ENCODE measurements around the gene CEP112.
"Not testable (repeated sequence)": the region's sequence is repeated elsewhere in the genome, so short reads cannot be mapped to it uniquely, and the experiment has no call there.

CEP112 gene

GRCh38 chr17:65813306-65813705 lies 378.6 kb downstream of the CEP112 start:
- in situ Hi-C loops (cut with MboI; ENCODE audit: low pct_unique_long_range_greater_than_20kb, low sequenced_read_pairs, unreplicated experiment): no loop called here
- no peak for DNase-seq (ENCODE audit: low spot score)
- no peak for TF ChIP-seq CTCF (IDR thresholded peaks at IDR 0.05; ENCODE audit: extremely low read depth, insufficient read depth, missing control alignments)

GRCh38 chr17:65811043-65811442 lies 380.9 kb downstream of the CEP112 start:
- in situ Hi-C loops (cut with MboI; ENCODE audit: low pct_unique_long_range_greater_than_20kb, low sequenced_read_pairs, unreplicated experiment): no loop called here
- no peak for TF ChIP-seq CTCF (IDR thresholded peaks at IDR 0.05; ENCODE audit: extremely low read depth, insufficient read depth, missing control alignments)
- DNase-seq (ENCODE audit: low spot score): no peak

GRCh38 chr17:65809366-65809765 lies 382.6 kb downstream of the CEP112 start:
- in situ Hi-C loops (cut with MboI; ENCODE audit: low pct_unique_long_range_greater_than_20kb, low sequenced_read_pairs, unreplicated experiment): no loop called here
- no peak for TF ChIP-seq CTCF (IDR thresholded peaks at IDR 0.05; ENCODE audit: extremely low read depth, insufficient read depth, missing control alignments)
- DNase-seq (ENCODE audit: low spot score): no peak

GRCh38 chr17:65808566-65808965 lies 383.4 kb downstream of the CEP112 start:
- DNase-seq (ENCODE audit: low spot score); in situ Hi-C loops (cut with MboI; ENCODE audit: low pct_unique_long_range_greater_than_20kb, low sequenced_read_pairs, unreplicated experiment): not testable (repeated sequence)

GRCh38 chr17:65807361-65807760 lies 384.6 kb downstream of the CEP112 start:
- DNase-seq (ENCODE audit: low spot score): no peak
- no peak for TF ChIP-seq CTCF (IDR thresholded peaks at IDR 0.05; ENCODE audit: extremely low read depth, insufficient read depth, missing control alignments)
- in situ Hi-C loops (cut with MboI; ENCODE audit: low pct_unique_long_range_greater_than_20kb, low sequenced_read_pairs, unreplicated experiment): no loop called here

DNA sequence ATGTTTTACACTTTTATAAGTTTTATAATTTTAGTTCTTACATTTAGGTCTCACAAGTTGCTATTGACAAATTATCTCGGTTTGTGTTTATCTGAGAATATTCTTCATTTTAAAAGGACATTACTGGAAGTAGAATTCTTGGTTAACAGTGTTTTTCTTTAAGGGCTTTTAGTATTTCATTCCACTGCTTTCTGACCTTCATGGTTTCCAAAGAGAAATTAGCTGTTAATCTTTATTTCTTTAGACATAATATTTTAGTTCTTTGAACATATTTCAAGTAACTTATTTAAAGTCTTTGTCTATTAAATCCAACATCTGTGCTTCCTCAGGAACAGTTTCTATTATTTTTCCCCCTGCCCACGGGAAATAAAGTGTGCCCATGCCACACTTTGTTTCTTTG lies 390.4 kb downstream of the CEP112 start:
- DNase-seq (ENCODE audit: low spot score): no peak
- TF ChIP-seq CTCF (IDR thresholded peaks at IDR 0.05; ENCODE audit: extremely low read depth, insufficient read depth, missing control alignments): no peak
- in situ Hi-C loops (cut with MboI; ENCODE audit: low pct_unique_long_range_greater_than_20kb, low sequenced_read_pairs, unreplicated experiment): no loop called here

- in situ Hi-C loops (cut with MboI; ENCODE audit: low pct_unique_long_range_greater_than_20kb, low sequenced_read_pairs, unreplicated experiment): no loop called here
- no peak for DNase-seq (ENCODE audit: low spot score)
- TF ChIP-seq CTCF (IDR thresholded peaks at IDR 0.05; ENCODE audit: extremely low read depth, insufficient read depth, missing control alignments): no peak
Measured at GRCh38 chr17:65800655-65801054, 391.3 kb downstream of the CEP112 start.

Measured in GM13977 (cell line).